Coronary artery (tissue), 2 donors: ENCODE results near the gene ZNF345.

Experiments
- DNase-seq: peaks from one replicate; pipeline ENCODE4 v3.0.0-alpha.2; 2017; ENCODE audit warnings: low spot score
- H3K27ac ChIP-seq, 2 donors: fragments of 200-600 bp; sonication (generic); one replicate each; pipeline ENCODE4 v1.5.1; 2016 to 2019
- H3K4me3 ChIP-seq: fragments of 200-600 bp; sonication (generic); 2 replicates; pipeline ENCODE4 v1.5.1; 2016; ENCODE audit warnings: mild to moderate bottlenecking, moderate library complexity
- TF ChIP-seq, protein P1 (sequence below): fragments of 200-600 bp; sonication (generic); IDR thresholded peaks from one replicate; pipeline ENCODE4 v1.5.1; 2019; ENCODE audit warnings: antibody characterized with exemption

ZNF345 gene

DNA sequence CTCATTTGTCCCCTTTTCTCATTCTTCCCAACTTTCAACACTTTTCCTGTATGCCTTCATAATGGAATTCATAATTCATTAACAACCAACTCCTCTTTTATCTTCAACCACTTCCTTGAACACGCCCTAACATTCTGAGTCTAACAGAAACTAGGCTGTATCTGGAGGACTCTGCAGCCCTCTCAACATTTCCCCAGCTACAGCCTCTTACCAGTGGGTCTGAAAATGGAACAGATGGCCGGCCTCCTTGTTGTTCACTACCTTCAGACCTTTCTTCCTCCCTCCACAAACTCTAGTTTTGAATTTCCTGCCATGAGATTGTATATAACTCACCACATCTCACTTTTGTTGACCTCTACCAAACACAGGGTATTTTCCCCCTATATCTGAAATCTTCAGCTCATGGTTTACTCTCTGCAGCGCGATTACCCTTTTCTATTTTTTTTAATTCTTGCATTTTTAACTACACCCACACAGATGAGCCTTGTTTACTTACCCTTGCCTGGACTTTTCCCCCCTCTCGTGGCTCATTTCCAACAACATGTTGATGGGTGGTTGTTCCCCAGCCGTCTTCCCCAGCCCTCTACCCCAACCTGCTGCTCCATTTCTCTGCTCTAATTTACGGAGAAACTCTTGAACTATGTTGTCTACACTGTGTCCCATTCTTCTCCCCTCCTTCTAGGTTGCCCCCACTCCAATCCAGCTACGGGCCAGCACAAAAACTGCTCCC lies 13.3 kb upstream of the ZNF345 start:
- DNase-seq, result no peak
- H3K27ac ChIP-seq, result peak overlapping the region; percentile 84 to 93
- H3K4me3 ChIP-seq, result peak overlapping the region; percentile 87

DNA sequence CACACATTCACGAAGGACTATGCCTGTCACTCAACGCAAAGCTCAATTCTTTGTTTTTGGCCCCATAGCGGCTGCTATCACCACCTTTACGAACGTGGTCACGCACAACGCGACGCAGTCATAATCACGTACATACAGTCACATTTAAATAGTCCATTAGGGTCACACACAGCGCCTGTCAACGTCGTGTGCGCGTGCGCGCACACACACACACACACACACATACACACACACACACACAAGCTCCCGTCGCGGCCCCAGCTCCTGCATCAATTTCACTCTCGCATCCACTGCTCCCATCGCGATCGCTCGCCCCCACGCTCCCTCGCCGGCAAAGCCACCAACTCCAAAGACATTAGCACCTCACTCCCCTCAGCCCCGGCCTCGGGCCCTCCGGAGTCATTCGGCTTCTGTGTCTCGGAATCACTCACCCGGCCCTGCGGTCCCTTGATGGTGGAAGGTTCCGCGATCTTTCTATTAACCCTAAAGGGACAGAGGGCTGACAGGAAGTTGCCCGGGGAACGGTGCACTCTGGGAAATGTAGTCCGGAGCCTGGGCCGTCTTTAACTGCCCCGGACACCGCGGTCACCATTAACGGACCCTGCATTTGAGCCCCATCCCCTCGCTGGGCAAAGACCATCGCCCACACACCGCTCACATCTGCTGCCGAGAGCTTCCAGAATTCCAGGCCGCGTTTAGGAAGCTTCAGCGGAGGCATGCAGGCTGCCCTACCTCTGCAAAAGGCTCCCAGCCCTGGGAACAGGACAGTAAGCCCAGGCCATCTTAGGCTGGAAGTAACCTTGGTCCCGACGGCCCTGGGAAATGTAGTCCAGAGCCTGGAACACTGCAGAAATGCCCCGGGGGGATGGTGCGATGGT lies 12.5 kb upstream of the ZNF345 start, which contains the start of gene ZNF790:
Gene ZNF790 (minus strand): TSS at position 482 of the 878 bp plus-strand sequence. CDS start 12,768 bp downstream, outside the sequence.
- DNase-seq, result peak; percentile 90
- TF ChIP-seq, protein P1, sequence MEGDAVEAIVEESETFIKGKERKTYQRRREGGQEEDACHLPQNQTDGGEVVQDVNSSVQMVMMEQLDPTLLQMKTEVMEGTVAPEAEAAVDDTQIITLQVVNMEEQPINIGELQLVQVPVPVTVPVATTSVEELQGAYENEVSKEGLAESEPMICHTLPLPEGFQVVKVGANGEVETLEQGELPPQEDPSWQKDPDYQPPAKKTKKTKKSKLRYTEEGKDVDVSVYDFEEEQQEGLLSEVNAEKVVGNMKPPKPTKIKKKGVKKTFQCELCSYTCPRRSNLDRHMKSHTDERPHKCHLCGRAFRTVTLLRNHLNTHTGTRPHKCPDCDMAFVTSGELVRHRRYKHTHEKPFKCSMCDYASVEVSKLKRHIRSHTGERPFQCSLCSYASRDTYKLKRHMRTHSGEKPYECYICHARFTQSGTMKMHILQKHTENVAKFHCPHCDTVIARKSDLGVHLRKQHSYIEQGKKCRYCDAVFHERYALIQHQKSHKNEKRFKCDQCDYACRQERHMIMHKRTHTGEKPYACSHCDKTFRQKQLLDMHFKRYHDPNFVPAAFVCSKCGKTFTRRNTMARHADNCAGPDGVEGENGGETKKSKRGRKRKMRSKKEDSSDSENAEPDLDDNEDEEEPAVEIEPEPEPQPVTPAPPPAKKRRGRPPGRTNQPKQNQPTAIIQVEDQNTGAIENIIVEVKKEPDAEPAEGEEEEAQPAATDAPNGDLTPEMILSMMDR, result no peak
- peak within 1 kb of the TSS; percentile 84 to 93 for H3K27ac ChIP-seq
- H3K4me3 ChIP-seq, result peak within 1 kb of the TSS; percentile 87

More for the DNA sequence above, 13.3 kb upstream of the ZNF345 start:
- TF ChIP-seq, protein P1, result no peak

DNA sequence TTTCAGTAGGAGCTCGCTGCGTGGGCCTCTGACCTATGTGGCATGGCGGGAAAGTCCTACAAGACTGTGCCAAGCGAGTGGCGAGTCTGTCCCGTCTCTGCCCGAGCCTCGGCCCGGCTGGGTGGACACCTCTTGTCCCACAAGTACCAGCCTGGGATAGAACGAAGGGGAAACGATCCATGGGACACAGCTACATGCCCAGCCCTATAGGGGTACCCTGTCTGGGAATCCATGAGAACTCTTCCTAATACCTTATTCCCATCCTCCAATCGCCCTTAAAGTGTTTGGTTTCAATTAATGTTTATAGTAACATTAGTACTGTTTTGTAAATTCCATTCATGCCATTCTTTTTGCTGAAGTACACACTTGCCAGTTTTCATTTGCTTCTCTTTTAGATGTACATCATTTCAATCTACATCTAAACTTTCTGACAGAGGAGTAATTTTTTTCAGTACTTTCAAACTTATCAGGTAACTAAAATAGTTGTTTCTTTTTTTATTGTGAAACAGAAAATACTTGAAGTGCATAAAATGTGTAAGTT lies 11.8 kb upstream of the ZNF345 start:
- DNase-seq, result no peak
- Histone ChIP-seq H3K4me3 (peak overlapping the region; percentile 87), H3K27ac (peak overlapping the region; percentile 84 to 93)
- TF ChIP-seq, protein P1, result no peak

DNA sequence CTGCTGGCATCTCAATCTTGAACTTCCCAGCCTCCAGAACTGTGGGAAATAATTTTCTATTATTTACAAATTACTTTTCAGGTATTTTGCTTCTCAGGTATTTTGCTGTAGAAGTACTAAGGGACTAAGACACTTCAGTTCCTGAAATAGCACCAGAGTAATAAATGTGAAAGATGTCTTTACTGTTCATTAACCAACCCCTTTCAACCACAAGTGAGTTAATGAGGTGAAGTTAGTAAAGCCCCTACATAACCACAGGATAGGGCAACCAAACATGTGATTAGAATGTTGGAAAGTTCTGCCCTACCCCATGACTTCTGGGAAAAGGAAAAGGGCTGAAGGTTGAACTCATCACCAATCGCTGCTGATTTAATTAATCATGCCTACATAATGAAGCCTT lies 2.7 kb upstream of the ZNF345 start:
- no peak overlapping the region for H3K27ac ChIP-seq
- TF ChIP-seq, protein P1, result no peak

DNA sequence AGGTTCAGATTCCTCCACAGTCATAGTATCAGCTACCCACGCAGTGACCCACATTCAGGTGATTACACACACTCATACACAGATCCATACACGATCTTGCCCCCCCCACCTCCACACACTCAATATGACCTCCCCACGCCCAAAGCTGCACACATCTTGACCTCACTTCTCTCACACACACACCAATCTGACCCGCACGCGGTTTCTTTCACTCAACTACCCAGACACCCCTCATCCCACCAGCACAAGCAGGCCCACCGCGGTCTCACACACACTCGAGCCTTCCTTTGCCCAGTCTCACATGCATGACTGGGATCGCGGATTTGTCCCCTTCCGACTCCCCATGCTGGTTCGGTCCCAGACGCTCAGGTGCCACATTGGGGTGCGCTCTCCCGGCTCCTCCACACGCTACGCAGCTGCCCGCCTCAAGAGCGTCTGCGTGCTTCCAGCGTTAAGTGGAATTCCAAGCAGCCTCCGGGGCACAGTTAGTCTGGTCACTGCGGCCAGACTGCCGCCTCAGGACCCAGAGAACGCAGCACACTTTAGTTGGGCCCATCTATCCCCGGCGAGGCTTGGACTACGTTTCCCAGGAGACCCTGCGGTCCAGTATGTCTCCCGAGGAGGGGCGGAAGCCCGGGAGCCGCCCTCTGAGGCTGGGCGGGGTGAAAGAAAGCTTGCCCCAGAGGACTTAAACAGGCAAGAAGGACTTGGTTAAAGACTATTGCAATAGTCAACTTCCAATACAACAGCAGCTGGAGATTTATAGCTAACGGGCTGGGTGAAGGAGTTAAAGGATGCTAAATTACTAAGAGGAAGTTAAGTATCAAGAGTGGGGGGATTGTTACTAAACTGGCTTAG lies 746 bp upstream of the ZNF345 start:
- TF ChIP-seq, protein P1, result no peak
- Histone ChIP-seq H3K4me3 (peak overlapping the region; percentile 87), H3K27ac (peak overlapping the region; percentile 57 to 87)
- peak; percentile 94 for DNase-seq

More for the DNA sequence above, 2.7 kb upstream of the ZNF345 start:
- no peak for DNase-seq
- no peak overlapping the region for H3K4me3 ChIP-seq

DNA sequence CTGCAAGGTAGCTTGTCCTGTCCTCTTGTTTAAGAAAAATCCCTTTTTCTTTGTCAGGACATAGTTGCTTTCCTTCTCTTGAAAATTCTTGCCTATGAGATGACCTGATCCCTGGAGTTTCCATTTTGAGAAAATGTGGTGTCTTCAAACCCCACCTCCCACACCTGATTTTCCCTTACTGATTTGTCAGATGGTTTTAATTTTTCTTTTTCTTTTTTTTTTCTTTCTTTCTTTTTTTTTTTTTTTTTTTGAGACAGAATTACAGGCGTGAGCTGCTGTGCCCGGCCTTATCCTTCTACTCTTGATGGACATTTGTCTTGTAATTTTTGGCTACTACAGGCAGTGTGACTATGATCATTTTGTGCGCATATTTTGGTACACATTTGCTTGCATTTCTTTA lies 1.2 kb downstream of the ZNF345 start:
- Histone ChIP-seq H3K27ac (no peak overlapping the region), H3K4me3 (peak overlapping the region; percentile 87)
- DNase-seq, result no peak
- TF ChIP-seq, protein P1, result no peak
